CD14-positive monocyte (primary cell): Measurements from ENCODE around the gene TSPAN13. TPM values are rescaled to one million over a fixed set of nuclear protein-coding genes. Genes with fewer than 3 reads are reported as not detected.

ENCODE experiments used
- DNase-seq, 3 donors: peaks; one replicate each; pipeline ENCODE4 v3.0.0-alpha.2; 2011 to 2022
- H2AFZ ChIP-seq: 2 replicates; pipeline ENCODE4 v1.6.0; 2012; ENCODE audit warnings: mild to moderate bottlenecking, low read depth, low read length, inconsistent platforms; ENCODE audit not compliant: insufficient read depth, poor library complexity, severe bottlenecking
- H3K27ac ChIP-seq, 2 donors: 1 replicate in 1 of 2; 2 replicates in 1 of 2; pipeline ENCODE4 v1.5.1; 2012 to 2013; ENCODE audit warnings: low read length in 2 of 2, control low read depth in 1 of 2, inconsistent platforms in 1 of 2, low read depth in 1 of 2, mild to moderate bottlenecking in 1 of 2
- H3K27me3 ChIP-seq, 2 donors: one replicate each; pipeline versions ENCODE4 v1.6.0 to v1.6.1; 2011 to 2013; ENCODE audit warnings: low read length in 2 of 2; ENCODE audit not compliant: control insufficient read depth in 2 of 2, insufficient read depth in 2 of 2
- H3K36me3 ChIP-seq, 2 donors: replicated peaks in 1 of 2; 1 replicate in 1 of 2; 2 replicates in 1 of 2; pipeline versions ENCODE4 v1.5.1 to v1.6.1; 2012 to 2013; ENCODE audit warnings: low read length in 2 of 2, control low read depth in 1 of 2, inconsistent platforms in 1 of 2, mild to moderate bottlenecking in 1 of 2; ENCODE audit not compliant: insufficient read depth in 2 of 2, control insufficient read depth in 1 of 2
- H3K4me1 ChIP-seq, 2 donors: 1 replicate in 1 of 2; 2 replicates in 1 of 2; pipeline versions ENCODE4 v1.5.1 to v1.6.1; 2012 to 2013; ENCODE audit warnings: low read length in 2 of 2, control low read depth in 1 of 2, inconsistent platforms in 1 of 2, mild to moderate bottlenecking in 1 of 2, moderate library complexity in 1 of 2; ENCODE audit not compliant: insufficient read depth in 2 of 2, control insufficient read depth in 1 of 2
- H3K4me2 ChIP-seq: replicated peaks from 2 replicates; pipeline ENCODE3; 2012; ENCODE audit warnings: low read length, moderate library complexity, mild to moderate bottlenecking; ENCODE audit not compliant: poor library complexity, severe bottlenecking; ENCODE audit errors: extremely low read depth
- H3K4me3 ChIP-seq, 3 experiments: fragments of 200-600 bp in 1 of 3; sonication (generic) in 1 of 3; replicated peaks in 1 of 3; 1 replicate in 2 of 3; 2 replicates in 1 of 3; pipeline ENCODE4 v1.5.1; 2011 to 2013; ENCODE audit warnings: low read length in 3 of 3, mild to moderate bottlenecking in 3 of 3, control low read depth in 2 of 3, low read depth in 2 of 3, inconsistent platforms in 1 of 3, moderate library complexity in 1 of 3
- H3K79me2 ChIP-seq: 2 replicates; pipeline ENCODE4 v1.6.0; 2012; ENCODE audit warnings: mild to moderate bottlenecking, control low read depth, inconsistent platforms, low read length, moderate library complexity; ENCODE audit not compliant: insufficient read depth
- H3K9ac ChIP-seq: 2 replicates; pipeline ENCODE4 v1.6.0; 2017; ENCODE audit warnings: low read length, mild to moderate bottlenecking; ENCODE audit not compliant: insufficient read depth, poor library complexity, severe bottlenecking
- H3K9me3 ChIP-seq, 2 donors: replicated peaks in 1 of 2; 1 replicate in 1 of 2; 2 replicates in 1 of 2; pipeline versions ENCODE4 v1.5.1 to v1.6.1; 2012 to 2013; ENCODE audit warnings: low read length in 2 of 2, control low read depth in 1 of 2; ENCODE audit not compliant: control insufficient read depth in 1 of 2, insufficient read depth in 1 of 2
- H4K20me1 ChIP-seq: 2 replicates; pipeline ENCODE4 v1.6.0; 2012; ENCODE audit warnings: mild to moderate bottlenecking, low read length, control low read depth, moderate library complexity; ENCODE audit not compliant: insufficient read depth
- H3K27ac Mint-ChIP-seq, 7 donors: one replicate each; pipeline ENCODE4 v1.8.0; 2020; ENCODE audit warnings: mild to moderate bottlenecking in 7 of 7, mixed read lengths in 7 of 7, moderate library complexity in 6 of 7, inconsistent platforms in 2 of 7
- H3K27me3 Mint-ChIP-seq, 3 donors: one replicate each; pipeline ENCODE4 v1.8.0; 2021 to 2022; ENCODE audit warnings: low read depth in 3 of 3, mild to moderate bottlenecking in 3 of 3, mixed read lengths in 3 of 3, moderate library complexity in 3 of 3, inconsistent platforms in 1 of 3
- H3K36me3 Mint-ChIP-seq, 2 donors: one replicate each; pipeline ENCODE4 v1.8.0; 2020; ENCODE audit warnings: mixed read lengths in 2 of 2, inconsistent platforms in 1 of 2, mild to moderate bottlenecking in 1 of 2
- H3K4me1 Mint-ChIP-seq: one replicate; pipeline ENCODE4 v1.8.0; 2020; ENCODE audit warnings: mild to moderate bottlenecking, mixed read lengths
- H3K4me3 Mint-ChIP-seq, 2 donors: one replicate each; pipeline ENCODE4 v1.8.0; 2020; ENCODE audit warnings: mild to moderate bottlenecking in 2 of 2, mixed read lengths in 2 of 2, moderate library complexity in 1 of 2
- H3K9me3 Mint-ChIP-seq, 7 donors: one replicate each; pipeline ENCODE4 v1.8.0; 2020 to 2022; ENCODE audit warnings: mixed read lengths in 7 of 7, mild to moderate bottlenecking in 6 of 7, moderate library complexity in 6 of 7, inconsistent platforms in 2 of 7
- WGBS: methylation state at CpG from one replicate; pipeline ENCODE4 v1.1.5; 2013; ENCODE audit warnings: missing lambda C conversion rate; ENCODE audit not compliant: insufficient coverage; 5-methylcytosine and 5-hydroxymethylcytosine counted together
- intact Hi-C, 2 donors: fragments of 100-400 bp; cut with micrococcal nuclease; formaldehyde crosslinking; loops; one replicate each; pipeline versions ENCODE4 v1.15.0 to v1.15.1; 2023
- polyA plus RNA-seq, 3 donors: library from polyadenylated mRNA; depleted of rRNA in 1 of 3; unstranded in 2 of 3; stranded (reverse) in 1 of 3; fragments of 300-500 nt in 2 of 3; fragments of >200 nt in 1 of 3; fragmentation: Illumina TruSeq in 2 of 3; gene quantifications; 1 replicate in 2 of 3; 2 replicates in 1 of 3; pipeline ENCODE4 v1.2.3, GENCODE V29; 2012 to 2021
- TF ChIP-seq, protein P1 (sequence below): fragments of 200-600 bp; IDR thresholded peaks from one replicate; pipeline ENCODE4 v1.8.0; 2022; ENCODE audit warnings: antibody characterized with exemption, mild to moderate bottlenecking

Gene TSPAN13
- polyA plus RNA-seq, 3 donors = 0.09 to 0.17 (median 0.16) TPM

DNA sequence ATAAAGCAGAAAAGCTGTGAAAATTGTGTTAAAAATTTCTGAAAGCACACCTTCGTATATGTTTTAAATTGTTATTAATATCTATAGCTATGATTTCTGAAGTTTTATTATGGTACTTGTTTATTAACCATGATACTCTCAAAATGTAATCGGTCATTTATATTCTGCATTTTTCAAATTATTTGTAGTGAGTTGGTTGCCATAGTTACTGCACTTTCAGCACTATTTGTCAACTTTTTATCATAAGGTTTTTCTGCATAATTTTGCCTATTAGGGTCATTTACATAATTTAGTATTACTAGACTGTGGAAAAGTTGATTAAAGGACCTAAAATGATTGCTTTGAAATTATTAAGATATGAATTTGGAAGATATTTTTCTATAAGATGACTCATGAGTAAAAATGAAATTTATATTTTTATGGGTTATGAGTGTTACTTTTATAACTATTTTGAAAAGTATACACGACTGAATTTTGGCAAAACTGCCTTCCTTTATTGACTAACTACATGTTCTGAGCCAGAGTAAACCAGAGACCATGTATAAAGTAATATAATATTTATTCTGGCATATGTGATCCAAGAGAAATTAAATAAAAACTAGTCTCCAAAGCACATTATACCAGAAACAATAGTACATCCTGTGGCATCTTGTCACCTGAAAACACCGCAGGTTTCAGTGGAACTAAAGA lies 59.1 kb downstream of the TSPAN13 start:
- no peaks in the 10 kb centered on the region for H3K79me2 ChIP-seq
- no peaks in the 10 kb centered on the region for H3K27me3 ChIP-seq
- H3K4me2 ChIP-seq = peak overlapping the region; percentile 42
- H3K27ac ChIP-seq = peak overlapping the region in 1 of 2 donors; percentile 52
- H4K20me1 ChIP-seq = no peaks in the 10 kb centered on the region
- no peaks in the 10 kb centered on the region for H3K36me3 ChIP-seq
- H3K4me1 ChIP-seq = peaks cover 22 to 43% of the 10 kb centered on the region in 2 donors
- no peak overlapping the region for H3K4me3 ChIP-seq
- Mint-ChIP-seq H3K36me3 (no peaks in the 10 kb centered on the region), H3K27me3 (no peaks in the 10 kb centered on the region), H3K4me3 (no peak overlapping the region), H3K27ac (peak overlapping the region in 2 of 7 donors; percentile 27 to 53), H3K9me3 (no peaks in the 10 kb centered on the region), H3K4me1 (peaks cover 34% of the 10 kb centered on the region)
- intact Hi-C loops = no loop called here
- no peaks in the 10 kb centered on the region for H3K9me3 ChIP-seq
- H2AFZ ChIP-seq = no peak overlapping the region
- TF ChIP-seq, protein P1, sequence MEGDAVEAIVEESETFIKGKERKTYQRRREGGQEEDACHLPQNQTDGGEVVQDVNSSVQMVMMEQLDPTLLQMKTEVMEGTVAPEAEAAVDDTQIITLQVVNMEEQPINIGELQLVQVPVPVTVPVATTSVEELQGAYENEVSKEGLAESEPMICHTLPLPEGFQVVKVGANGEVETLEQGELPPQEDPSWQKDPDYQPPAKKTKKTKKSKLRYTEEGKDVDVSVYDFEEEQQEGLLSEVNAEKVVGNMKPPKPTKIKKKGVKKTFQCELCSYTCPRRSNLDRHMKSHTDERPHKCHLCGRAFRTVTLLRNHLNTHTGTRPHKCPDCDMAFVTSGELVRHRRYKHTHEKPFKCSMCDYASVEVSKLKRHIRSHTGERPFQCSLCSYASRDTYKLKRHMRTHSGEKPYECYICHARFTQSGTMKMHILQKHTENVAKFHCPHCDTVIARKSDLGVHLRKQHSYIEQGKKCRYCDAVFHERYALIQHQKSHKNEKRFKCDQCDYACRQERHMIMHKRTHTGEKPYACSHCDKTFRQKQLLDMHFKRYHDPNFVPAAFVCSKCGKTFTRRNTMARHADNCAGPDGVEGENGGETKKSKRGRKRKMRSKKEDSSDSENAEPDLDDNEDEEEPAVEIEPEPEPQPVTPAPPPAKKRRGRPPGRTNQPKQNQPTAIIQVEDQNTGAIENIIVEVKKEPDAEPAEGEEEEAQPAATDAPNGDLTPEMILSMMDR = no peak
- no peak overlapping the region for H3K9ac ChIP-seq
- no peak for DNase-seq
- WGBS = no CpG with 5 or more reads among the region's 4 CpGs

DNA sequence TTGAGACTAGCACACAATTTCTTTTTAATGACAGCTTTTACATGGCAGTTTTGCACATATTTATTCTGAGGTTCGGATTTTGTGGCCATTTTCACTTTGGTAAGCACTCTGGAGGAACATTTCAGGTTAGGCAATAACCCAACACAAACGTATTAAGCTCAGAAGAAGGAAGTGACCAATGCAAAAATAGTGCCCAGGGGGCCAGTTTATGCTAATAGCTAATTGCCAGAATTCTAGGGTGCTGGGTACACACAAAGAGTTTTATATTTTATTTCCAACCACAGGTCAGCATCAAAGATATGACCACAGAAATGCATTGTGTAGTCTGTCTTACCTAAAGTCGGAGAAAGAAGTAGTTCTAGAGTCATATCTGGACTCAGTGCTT lies 59.7 kb downstream of the TSPAN13 start:
- Mint-ChIP-seq H3K9me3 (no peaks in the 10 kb centered on the region), H3K4me3 (no peak overlapping the region), H3K27me3 (no peaks in the 10 kb centered on the region), H3K4me1 (peaks cover 38% of the 10 kb centered on the region), H3K27ac (peak overlapping the region in 2 of 7 donors; percentile 27 to 53), H3K36me3 (no peaks in the 10 kb centered on the region)
- no peaks in the 10 kb centered on the region for H4K20me1 ChIP-seq
- H3K9me3 ChIP-seq = no peaks in the 10 kb centered on the region
- H3K4me2 ChIP-seq = peak overlapping the region; percentile 42
- H3K36me3 ChIP-seq = no peaks in the 10 kb centered on the region
- TF ChIP-seq, protein P1 = no peak
- no peak overlapping the region for H3K9ac ChIP-seq
- H2AFZ ChIP-seq = no peak overlapping the region
- H3K4me3 ChIP-seq = no peak overlapping the region
- H3K4me1 ChIP-seq = peaks cover 22 to 44% of the 10 kb centered on the region in 2 donors
- peak overlapping the region in 1 of 2 donors; percentile 52 for H3K27ac ChIP-seq
- no peaks in the 10 kb centered on the region for H3K27me3 ChIP-seq
- WGBS = 0% methylated on average over 1 of the region's 3 CpGs
- no peaks in the 10 kb centered on the region for H3K79me2 ChIP-seq
- peak; percentile 28 to 37 (median 28) for DNase-seq
- intact Hi-C loops = no loop called here
